GM12891 (cell line): ENCODE measurements around the gene TKT.

Experiments
- PAX5 ChIP-seq: IDR thresholded peaks from 2 replicates; pipeline ENCODE4 v1.6.1; 2011; ENCODE audit warnings: low read length, moderate library complexity, mild to moderate bottlenecking; ENCODE audit not compliant: insufficient read depth, severe bottlenecking
- POLR2A ChIP-seq: IDR thresholded peaks from 2 replicates; pipeline ENCODE4 v1.6.1; 2011; ENCODE audit warnings: low read depth, low read length, control low read depth
- POLR2AphosphoS5 ChIP-seq: IDR thresholded peaks from 2 replicates; pipeline ENCODE4 v1.6.1; 2011; ENCODE audit warnings: low read depth, low read length, control low read depth
- SPI1 ChIP-seq: IDR thresholded peaks from 2 replicates; pipeline ENCODE4 v1.6.1; 2011; ENCODE audit warnings: low read depth, low read length, control low read depth
- TAF1 ChIP-seq: IDR thresholded peaks from 2 replicates; pipeline ENCODE4 v1.6.1; 2011; ENCODE audit warnings: low read depth, low read length, control low read depth

DNA sequence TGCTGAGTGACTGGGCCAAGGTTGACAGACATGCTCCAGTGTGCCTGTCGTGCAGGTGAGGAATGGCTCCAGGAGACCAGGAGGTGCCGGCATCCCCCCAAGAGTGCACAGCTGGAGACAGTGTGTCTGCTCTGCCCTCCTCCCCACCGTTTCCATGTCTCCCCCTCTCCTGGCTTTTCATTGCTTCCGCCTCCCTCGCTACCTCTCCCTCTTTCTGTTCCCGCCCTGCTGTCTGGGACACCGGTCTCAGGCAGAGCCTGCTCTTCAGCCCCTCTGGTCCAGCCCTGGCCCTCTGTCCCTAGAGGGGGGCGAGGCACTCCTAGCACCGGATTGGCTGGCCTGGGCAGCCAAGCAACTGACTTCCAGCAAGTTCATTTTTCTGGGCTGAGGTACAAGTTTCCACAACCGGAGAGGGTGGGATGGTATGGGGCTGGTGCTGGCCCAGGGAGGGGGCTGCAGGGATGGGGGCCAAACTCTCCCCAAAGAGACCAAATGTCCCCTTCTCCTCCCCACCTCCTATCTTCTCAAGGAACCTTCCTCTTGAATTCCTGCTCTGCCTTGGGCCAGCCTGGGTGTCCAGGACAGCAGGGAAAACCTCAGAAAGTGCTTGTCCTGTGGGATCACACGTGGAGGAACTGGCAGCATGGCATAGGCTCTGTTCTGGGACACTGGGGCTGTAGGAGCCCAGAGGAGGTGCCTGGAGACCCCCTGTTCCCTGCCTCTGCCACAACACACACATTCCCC is 62.2 kb downstream of the TKT start:
- TF ChIP-seq POLR2A (no peak), TAF1 (no peak), POLR2AphosphoS5 (no peak), PAX5 (no peak), SPI1 (no peak)
